ENCODE results near the gene MYCBP2.

Gene MYCBP2

DNA sequence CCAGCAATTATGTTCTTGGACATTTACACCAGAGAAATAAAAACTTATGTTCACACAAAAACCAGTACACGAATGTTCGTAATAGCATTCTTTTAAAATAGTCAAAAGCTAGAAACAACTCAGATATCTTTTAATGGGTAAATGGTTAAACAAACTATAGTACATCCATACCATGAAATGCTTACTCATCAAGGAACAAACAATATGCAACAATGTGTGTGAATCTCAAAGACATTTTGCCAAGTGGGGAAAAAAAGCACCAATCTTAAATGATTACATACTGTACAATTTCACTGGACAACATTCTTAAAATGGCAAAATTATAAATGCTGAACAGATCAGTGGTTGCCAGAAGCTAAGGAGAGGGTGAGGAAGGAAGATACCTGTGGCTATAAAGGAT is 36.6 kb downstream of the MYCBP2 start:
- peaks cover 0 to 46% of the 10 kb centered on the region in 2 experiments; a peak in 1 of 3 replicates for H3K36me3 ChIP-seq (ENCODE audit: control insufficient read depth in 2 of 2, insufficient read depth in 1 of 2, low read length in 2 of 2)
- no peaks in the 10 kb centered on the region for H3K9me3 ChIP-seq (ENCODE audit: control insufficient read depth, insufficient read depth, low read depth, low read length)
- H3K4me3 ChIP-seq (ENCODE audit: low read depth, low read length): no peak overlapping the region
- no peak for TF ChIP-seq ZNF223 (tag by site-specific recombination; IDR thresholded peaks at IDR 0.05)
- TF ChIP-seq, protein P1, sequence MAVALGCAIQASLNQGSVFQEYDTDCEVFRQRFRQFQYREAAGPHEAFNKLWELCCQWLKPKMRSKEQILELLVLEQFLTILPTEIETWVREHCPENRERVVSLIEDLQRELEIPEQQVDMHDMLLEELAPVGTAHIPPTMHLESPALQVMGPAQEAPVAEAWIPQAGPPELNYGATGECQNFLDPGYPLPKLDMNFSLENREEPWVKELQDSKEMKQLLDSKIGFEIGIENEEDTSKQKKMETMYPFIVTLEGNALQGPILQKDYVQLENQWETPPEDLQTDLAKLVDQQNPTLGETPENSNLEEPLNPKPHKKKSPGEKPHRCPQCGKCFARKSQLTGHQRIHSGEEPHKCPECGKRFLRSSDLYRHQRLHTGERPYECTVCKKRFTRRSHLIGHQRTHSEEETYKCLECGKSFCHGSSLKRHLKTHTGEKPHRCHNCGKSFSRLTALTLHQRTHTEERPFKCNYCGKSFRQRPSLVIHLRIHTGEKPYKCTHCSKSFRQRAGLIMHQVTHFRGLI (tag by site-specific recombination; IDR thresholded peaks at IDR 0.05): no peak
- no peak for TF ChIP-seq ZNF239 (tag by site-specific recombination; IDR thresholded peaks at IDR 0.05)
- TF ChIP-seq, protein P2, sequence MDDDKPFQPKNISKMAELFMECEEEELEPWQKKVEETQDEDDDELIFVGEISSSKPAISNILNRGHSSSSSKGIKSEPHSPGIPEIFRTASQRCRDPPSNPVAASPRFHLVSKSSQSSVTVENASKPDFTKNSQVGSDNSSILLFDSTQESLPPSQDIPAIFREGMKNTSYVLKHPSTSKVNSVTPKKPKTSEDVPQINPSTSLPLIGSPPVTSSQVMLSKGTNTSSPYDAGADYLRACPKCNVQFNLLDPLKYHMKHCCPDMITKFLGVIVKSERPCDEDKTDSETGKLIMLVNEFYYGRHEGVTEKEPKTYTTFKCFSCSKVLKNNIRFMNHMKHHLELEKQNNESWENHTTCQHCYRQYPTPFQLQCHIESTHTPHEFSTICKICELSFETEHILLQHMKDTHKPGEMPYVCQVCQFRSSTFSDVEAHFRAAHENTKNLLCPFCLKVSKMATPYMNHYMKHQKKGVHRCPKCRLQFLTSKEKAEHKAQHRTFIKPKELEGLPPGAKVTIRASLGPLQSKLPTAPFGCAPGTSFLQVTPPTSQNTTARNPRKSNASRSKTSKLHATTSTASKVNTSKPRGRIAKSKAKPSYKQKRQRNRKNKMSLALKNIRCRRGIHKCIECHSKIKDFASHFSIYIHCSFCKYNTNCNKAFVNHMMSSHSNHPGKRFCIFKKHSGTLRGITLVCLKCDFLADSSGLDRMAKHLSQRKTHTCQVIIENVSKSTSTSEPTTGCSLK (tag by site-specific recombination; IDR thresholded peaks at IDR 0.05): no peak
- TF ChIP-seq ZBTB20 (tag by site-specific recombination; IDR thresholded peaks at IDR 0.05): no peak
- TF ChIP-seq ZFHX2 (tag by site-specific recombination; conservative IDR thresholded peaks at IDR 0.05): no peak
- TF ChIP-seq ZNF747 (tag by site-specific recombination; IDR thresholded peaks at IDR 0.05): no peak
- TF ChIP-seq, protein P3, sequence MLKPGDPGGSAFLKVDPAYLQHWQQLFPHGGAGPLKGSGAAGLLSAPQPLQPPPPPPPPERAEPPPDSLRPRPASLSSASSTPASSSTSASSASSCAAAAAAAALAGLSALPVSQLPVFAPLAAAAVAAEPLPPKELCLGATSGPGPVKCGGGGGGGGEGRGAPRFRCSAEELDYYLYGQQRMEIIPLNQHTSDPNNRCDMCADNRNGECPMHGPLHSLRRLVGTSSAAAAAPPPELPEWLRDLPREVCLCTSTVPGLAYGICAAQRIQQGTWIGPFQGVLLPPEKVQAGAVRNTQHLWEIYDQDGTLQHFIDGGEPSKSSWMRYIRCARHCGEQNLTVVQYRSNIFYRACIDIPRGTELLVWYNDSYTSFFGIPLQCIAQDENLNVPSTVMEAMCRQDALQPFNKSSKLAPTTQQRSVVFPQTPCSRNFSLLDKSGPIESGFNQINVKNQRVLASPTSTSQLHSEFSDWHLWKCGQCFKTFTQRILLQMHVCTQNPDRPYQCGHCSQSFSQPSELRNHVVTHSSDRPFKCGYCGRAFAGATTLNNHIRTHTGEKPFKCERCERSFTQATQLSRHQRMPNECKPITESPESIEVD (tag by site-specific recombination; IDR thresholded peaks at IDR 0.05): no peak
- TF ChIP-seq ZBTB7A (tag by site-specific recombination; IDR thresholded peaks at IDR 0.05; ENCODE audit: low read depth): no peak
- TF ChIP-seq ZNF621 (tag by site-specific recombination; IDR thresholded peaks at IDR 0.05): no peak
- TF ChIP-seq, protein P4, sequence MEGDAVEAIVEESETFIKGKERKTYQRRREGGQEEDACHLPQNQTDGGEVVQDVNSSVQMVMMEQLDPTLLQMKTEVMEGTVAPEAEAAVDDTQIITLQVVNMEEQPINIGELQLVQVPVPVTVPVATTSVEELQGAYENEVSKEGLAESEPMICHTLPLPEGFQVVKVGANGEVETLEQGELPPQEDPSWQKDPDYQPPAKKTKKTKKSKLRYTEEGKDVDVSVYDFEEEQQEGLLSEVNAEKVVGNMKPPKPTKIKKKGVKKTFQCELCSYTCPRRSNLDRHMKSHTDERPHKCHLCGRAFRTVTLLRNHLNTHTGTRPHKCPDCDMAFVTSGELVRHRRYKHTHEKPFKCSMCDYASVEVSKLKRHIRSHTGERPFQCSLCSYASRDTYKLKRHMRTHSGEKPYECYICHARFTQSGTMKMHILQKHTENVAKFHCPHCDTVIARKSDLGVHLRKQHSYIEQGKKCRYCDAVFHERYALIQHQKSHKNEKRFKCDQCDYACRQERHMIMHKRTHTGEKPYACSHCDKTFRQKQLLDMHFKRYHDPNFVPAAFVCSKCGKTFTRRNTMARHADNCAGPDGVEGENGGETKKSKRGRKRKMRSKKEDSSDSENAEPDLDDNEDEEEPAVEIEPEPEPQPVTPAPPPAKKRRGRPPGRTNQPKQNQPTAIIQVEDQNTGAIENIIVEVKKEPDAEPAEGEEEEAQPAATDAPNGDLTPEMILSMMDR (tag by site-specific recombination; IDR thresholded peaks at IDR 0.05): no peak
- no peak for TF ChIP-seq ZNF660 (tag by site-specific recombination; IDR thresholded peaks at IDR 0.05)
- no peak for TF ChIP-seq ZNF341 (tag by site-specific recombination; IDR thresholded peaks at IDR 0.05; ENCODE audit: low read depth)
- TF ChIP-seq KLF1 (tag by site-specific recombination; IDR thresholded peaks at IDR 0.05): no peak
- TF ChIP-seq, protein P5, sequence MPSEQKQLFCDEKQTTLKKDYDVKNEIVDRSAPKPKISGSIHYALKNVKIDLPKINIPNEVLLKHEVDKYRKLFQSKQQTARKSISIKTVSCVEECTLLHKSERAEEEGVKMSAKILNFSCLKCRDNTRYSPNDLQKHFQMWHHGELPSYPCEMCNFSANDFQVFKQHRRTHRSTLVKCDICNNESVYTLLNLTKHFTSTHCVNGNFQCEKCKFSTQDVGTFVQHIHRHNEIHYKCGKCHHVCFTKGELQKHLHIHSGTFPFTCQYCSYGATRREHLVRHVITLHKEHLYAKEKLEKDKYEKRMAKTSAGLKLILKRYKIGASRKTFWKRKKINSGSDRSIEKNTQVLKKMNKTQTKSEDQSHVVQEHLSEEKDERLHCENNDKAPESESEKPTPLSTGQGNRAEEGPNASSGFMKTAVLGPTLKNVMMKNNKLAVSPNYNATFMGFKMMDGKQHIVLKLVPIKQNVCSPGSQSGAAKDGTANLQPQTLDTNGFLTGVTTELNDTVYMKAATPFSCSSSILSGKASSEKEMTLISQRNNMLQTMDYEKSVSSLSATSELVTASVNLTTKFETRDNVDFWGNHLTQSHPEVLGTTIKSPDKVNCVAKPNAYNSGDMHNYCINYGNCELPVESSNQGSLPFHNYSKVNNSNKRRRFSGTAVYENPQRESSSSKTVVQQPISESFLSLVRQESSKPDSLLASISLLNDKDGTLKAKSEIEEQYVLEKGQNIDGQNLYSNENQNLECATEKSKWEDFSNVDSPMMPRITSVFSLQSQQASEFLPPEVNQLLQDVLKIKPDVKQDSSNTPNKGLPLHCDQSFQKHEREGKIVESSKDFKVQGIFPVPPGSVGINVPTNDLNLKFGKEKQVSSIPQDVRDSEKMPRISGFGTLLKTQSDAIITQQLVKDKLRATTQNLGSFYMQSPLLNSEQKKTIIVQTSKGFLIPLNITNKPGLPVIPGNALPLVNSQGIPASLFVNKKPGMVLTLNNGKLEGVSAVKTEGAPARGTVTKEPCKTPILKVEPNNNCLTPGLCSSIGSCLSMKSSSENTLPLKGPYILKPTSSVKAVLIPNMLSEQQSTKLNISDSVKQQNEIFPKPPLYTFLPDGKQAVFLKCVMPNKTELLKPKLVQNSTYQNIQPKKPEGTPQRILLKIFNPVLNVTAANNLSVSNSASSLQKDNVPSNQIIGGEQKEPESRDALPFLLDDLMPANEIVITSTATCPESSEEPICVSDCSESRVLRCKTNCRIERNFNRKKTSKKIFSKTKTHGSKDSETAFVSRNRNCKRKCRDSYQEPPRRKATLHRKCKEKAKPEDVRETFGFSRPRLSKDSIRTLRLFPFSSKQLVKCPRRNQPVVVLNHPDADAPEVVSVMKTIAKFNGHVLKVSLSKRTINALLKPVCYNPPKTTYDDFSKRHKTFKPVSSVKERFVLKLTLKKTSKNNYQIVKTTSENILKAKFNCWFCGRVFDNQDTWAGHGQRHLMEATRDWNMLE (tag by site-specific recombination; conservative IDR thresholded peaks at IDR 0.05; ENCODE audit: low read depth): no peak
- no peak for TF ChIP-seq ZNF530 (tag by site-specific recombination; IDR thresholded peaks at IDR 0.05; ENCODE audit: low read depth)
- TF ChIP-seq SCRT2 (tag by site-specific recombination; IDR thresholded peaks at IDR 0.05): no peak
- no peak for TF ChIP-seq ZNF654 (tag by site-specific recombination; IDR thresholded peaks at IDR 0.05; ENCODE audit: low read depth)
- ChIA-PET POLR2A (interaction anchor here (0.6 kb wide), 1 partner anchor 170 kb away, joined by 3 read pairs; no protein-coding TSS in a partner anchor), CTCF (interaction anchor here (0.6 kb wide), 1 partner anchor 15 kb away, joined by 3 read pairs; no protein-coding TSS in a partner anchor)
- H3K27ac ChIP-seq (ENCODE audit: extremely low read depth, low read depth, low read length): no peak overlapping the region
- no peaks in the 10 kb centered on the region for H3K4me1 ChIP-seq (ENCODE audit: control insufficient read depth, insufficient read depth, low read length)

Measured in HEK293 (cell line).